IMR-90 (cell line): ENCODE data around the gene ATP5ME. TPM values are rescaled to one million over a fixed set of nuclear protein-coding genes. Genes with fewer than 3 reads are reported as not detected.

Source experiments
- ATAC-seq: fragments of 200-7000 bp; cut with Tn5 transposase; 2 replicates; pipeline ENCODE4 v1.9.1; 2020; ENCODE audit warnings: low read depth, mild to moderate bottlenecking, moderate library complexity
- BruUV-seq: library from RNA; stranded (reverse); fragments of 400-500 nt; replicated peaks from 2 replicates; lab custom pipeline; 2021; lab: Mats Ljungman, UMichigan
- CTCF ChIA-PET: fragments of 300-600 bp; formaldehyde crosslinking; extraction: SDS; loops from one replicate; lab custom pipeline; 2021; ENCODE audit warnings: antibody characterized with exemption; lab: Yijun Ruan, JAX
- POLR2A ChIA-PET: fragments of 300-600 bp; sonication (Branson Sonifier 250); formaldehyde crosslinking; loops from one replicate; lab custom pipeline; 2022; ENCODE audit warnings: antibody characterized with exemption; ENCODE audit not compliant: unreplicated experiment; lab: Charles Lee
- DNase-seq: peaks from one replicate; pipeline ENCODE4 v3.0.0; 2013
- H2AFZ ChIP-seq: replicated peaks from 2 replicates; pipeline ENCODE3; 2013; ENCODE audit warnings: low read length, mild to moderate bottlenecking; ENCODE audit not compliant: poor library complexity
- H2AK5ac ChIP-seq: 2 replicates; pipeline ENCODE4 v1.6.1; 2013; ENCODE audit warnings: low read depth, low read length, inconsistent platforms
- H2AK9ac ChIP-seq: replicated peaks from 2 replicates; pipeline ENCODE3; 2013; ENCODE audit warnings: mild to moderate bottlenecking, low read depth, low read length, moderate library complexity; ENCODE audit not compliant: poor library complexity
- H2BK120ac ChIP-seq: 2 replicates; pipeline ENCODE4 v1.6.1; 2013; ENCODE audit warnings: low read depth, low read length, inconsistent platforms
- H2BK15ac ChIP-seq: 3 replicates; pipeline ENCODE4 v1.6.1; 2013; ENCODE audit warnings: low read depth, low read length, inconsistent platforms
- H2BK20ac ChIP-seq: 2 replicates; pipeline ENCODE4 v1.6.1; 2013; ENCODE audit warnings: low read depth, mild to moderate bottlenecking, inconsistent platforms, low read length, moderate library complexity
- H2BK5ac ChIP-seq: 2 replicates; pipeline ENCODE4 v1.6.1; 2013; ENCODE audit warnings: mild to moderate bottlenecking, low read depth, low read length, inconsistent platforms; ENCODE audit not compliant: poor library complexity, severe bottlenecking
- H3K14ac ChIP-seq: replicated peaks from 2 replicates; pipeline ENCODE4 v1.6.1; 2013; ENCODE audit warnings: low read depth, low read length, inconsistent platforms
- H3K18ac ChIP-seq: 2 replicates; pipeline ENCODE4 v1.6.1; 2013; ENCODE audit warnings: low read depth, low read length, control low read depth
- H3K23ac ChIP-seq: 2 replicates; pipeline ENCODE4 v1.6.1; 2013; ENCODE audit warnings: low read depth, low read length, inconsistent platforms
- H3K27ac ChIP-seq: 2 replicates; pipeline ENCODE4 v1.5.1; 2013; ENCODE audit warnings: mild to moderate bottlenecking, control low read depth, low read length; ENCODE audit not compliant: insufficient read depth
- H3K27me3 ChIP-seq: 2 replicates; pipeline ENCODE4 v1.6.1; 2013; ENCODE audit warnings: low read length; ENCODE audit not compliant: control insufficient read depth, insufficient read depth
- H3K36me3 ChIP-seq: 2 replicates; pipeline ENCODE4 v1.6.1; 2013; ENCODE audit warnings: low read length, mixed read lengths; ENCODE audit not compliant: control insufficient read depth, insufficient read depth
- H3K4ac ChIP-seq: 2 replicates; pipeline ENCODE4 v1.6.1; 2013; ENCODE audit warnings: low read depth, low read length, inconsistent platforms
- H3K4me1 ChIP-seq: 2 replicates; pipeline ENCODE4 v1.6.1; 2013; ENCODE audit warnings: low read length, mixed read lengths; ENCODE audit not compliant: control insufficient read depth, insufficient read depth
- H3K4me2 ChIP-seq: 2 replicates; pipeline ENCODE4 v1.6.1; 2013; ENCODE audit warnings: low read depth, mild to moderate bottlenecking, control low read depth, low read length, moderate library complexity
- H3K4me3 ChIP-seq: 2 replicates; pipeline ENCODE4 v1.5.1; 2013; ENCODE audit warnings: low read depth, mild to moderate bottlenecking, control low read depth, low read length, moderate library complexity; ENCODE audit not compliant: insufficient read depth
- H3K56ac ChIP-seq: 2 replicates; pipeline ENCODE4 v1.6.1; 2013; ENCODE audit warnings: low read length, inconsistent platforms; ENCODE audit not compliant: insufficient read depth; ENCODE audit errors: extremely low read depth
- H3K79me1 ChIP-seq, 2 experiments: 2 replicates each; pipeline ENCODE4 v1.6.1; 2013; ENCODE audit warnings: low read length in 2 of 2, inconsistent platforms in 1 of 2, low read depth in 1 of 2
- H3K9ac ChIP-seq: 2 replicates; pipeline ENCODE4 v1.6.1; 2013; ENCODE audit warnings: low read depth, low read length, control low read depth
- H3K9me1 ChIP-seq: 2 replicates; pipeline ENCODE4 v1.6.1; 2013; ENCODE audit warnings: low read length, inconsistent platforms; ENCODE audit not compliant: insufficient read depth
- H3K9me3 ChIP-seq: 2 replicates; pipeline ENCODE4 v1.6.1; 2013; ENCODE audit warnings: low read length; ENCODE audit not compliant: control insufficient read depth, insufficient read depth
- H4K20me1 ChIP-seq: 2 replicates; pipeline ENCODE4 v1.6.1; 2013; ENCODE audit warnings: low read length, inconsistent platforms; ENCODE audit not compliant: insufficient read depth
- H4K5ac ChIP-seq: 2 replicates; pipeline ENCODE4 v1.6.1; 2013; ENCODE audit warnings: mild to moderate bottlenecking, low read depth, low read length, control low read depth
- H4K8ac ChIP-seq, 2 experiments: 2 replicates each; pipeline ENCODE4 v1.6.1; 2013; ENCODE audit warnings: low read depth in 2 of 2, low read length in 2 of 2, control low read depth in 1 of 2, inconsistent platforms in 1 of 2
- H4K91ac ChIP-seq: 2 replicates; pipeline ENCODE4 v1.6.1; 2013; ENCODE audit warnings: low read depth, low read length, inconsistent platforms; ENCODE audit not compliant: insufficient read depth
- BHLHE40 ChIP-seq: fragments of 150-350 bp; IDR thresholded peaks from 2 replicates; pipeline ENCODE4 v1.6.1; 2016; ENCODE audit warnings: mild to moderate bottlenecking, low read depth, low read length
- CEBPB ChIP-seq: IDR thresholded peaks from 2 replicates; pipeline ENCODE4 v1.6.1; 2012; ENCODE audit warnings: low read depth, low read length, improper control_type of control experiment
- FOS ChIP-seq: fragments of 150-350 bp; IDR thresholded peaks from 2 replicates; pipeline ENCODE4 v1.6.1; 2016; ENCODE audit warnings: low read depth, low read length
- MAZ ChIP-seq: IDR thresholded peaks from 2 replicates; pipeline ENCODE4 v1.6.1; 2012; ENCODE audit warnings: low read depth, mild to moderate bottlenecking, low read length, improper control_type of control experiment, moderate library complexity, borderline replicate concordance
- MXI1 ChIP-seq: IDR thresholded peaks from 2 replicates; pipeline ENCODE4 v1.6.1; 2012; ENCODE audit warnings: low read depth, mild to moderate bottlenecking, low read length, moderate library complexity, borderline replicate concordance
- POLR2A ChIP-seq: IDR thresholded peaks from 2 replicates; pipeline ENCODE4 v1.6.1; 2012; ENCODE audit warnings: mild to moderate bottlenecking, low read depth, low read length
- USF2 ChIP-seq: fragments of 150-350 bp; IDR thresholded peaks from 2 replicates; pipeline ENCODE4 v1.6.1; 2017; ENCODE audit warnings: mild to moderate bottlenecking, antibody characterized with exemption, low read length, low read depth
- WGBS, 2 experiments: methylation state at CpG; one replicate each; pipeline versions ENCODE4 v1.1.5 to v1.1.7; 2013; ENCODE audit warnings: missing lambda C conversion rate in 2 of 2; ENCODE audit not compliant: insufficient read length in 1 of 2; ENCODE audit errors: extremely low coverage in 2 of 2; 5-methylcytosine and 5-hydroxymethylcytosine counted together
- dilution Hi-C: fragments of 300-500 bp; cut with HindIII; formaldehyde crosslinking; loops from one replicate; pipeline ENCODE4 v1.14.3; 2018; ENCODE audit warnings: low sequenced_read_pairs; ENCODE audit not compliant: unreplicated experiment
- in situ Hi-C: fragments of 300-500 bp; cut with MboI; formaldehyde crosslinking; loops from 3 replicates; pipeline ENCODE4 v1.14.3; 2019; ENCODE audit warnings: low sequenced_read_pairs, inconsistent platforms, mixed read lengths
- intact Hi-C: fragments of 100-400 bp; cut with micrococcal nuclease; formaldehyde crosslinking; loops from 2 replicates; pipeline ENCODE4 v1.10.0; 2022
- polyA plus RNA-seq, 3 experiments: library from polyadenylated mRNA; depleted of rRNA; stranded (reverse); fragments of >200 nt; gene quantifications; 2 replicates each; pipeline ENCODE4 v1.2.3, GENCODE V29; 2012; ENCODE audit warnings: low replicate concordance in 1 of 3
- total RNA-seq: library from RNA; depleted of rRNA; stranded (reverse); fragments of >200 nt; gene quantifications from 2 replicates; pipeline ENCODE4 v1.2.3, GENCODE V29; 2012

ATP5ME gene
- total and polyA plus RNA-seq, 2 of the 4 experiments (the other 2 are of a cell fraction) = 39.3 to 603 TPM

- peak within 1 kb of the TSS; percentile 94 for H3K27ac ChIP-seq
- peaks cover 31% of the 10 kb centered on the region for H4K20me1 ChIP-seq
- peak within 1 kb of the TSS; percentile 83 for H3K4ac ChIP-seq
- H3K18ac ChIP-seq = peak within 1 kb of the TSS; percentile 33; the same call in 1 of the 2 replicates
- peak within 1 kb of the TSS; percentile 92 for H4K5ac ChIP-seq
- H3K4me2 ChIP-seq = peak within 1 kb of the TSS; percentile 98
- 8% methylated on average over 29 of the region's 82 CpGs; no CpG with 5 or more reads in 1 of the 2 experiments for WGBS, 2 experiments
- H2AK9ac ChIP-seq = peak within 1 kb of the TSS; percentile 96
- peaks cover 13% of the 10 kb centered on the region for H3K9me1 ChIP-seq
- ChIA-PET POLR2A (interaction anchor here (0.5 kb wide), 1 partner anchor 14 kb away, joined by 3 read pairs; no protein-coding TSS in a partner anchor), CTCF (no interaction called here)
- peaks cover 6% of the 10 kb centered on the region; the same call in 1 of the 2 replicates for H3K27me3 ChIP-seq
- TF ChIP-seq MAZ (no peak), POLR2A (peak; percentile 74), USF2 (no peak), BHLHE40 (no peak), FOS (no peak), CEBPB (no peak), MXI1 (no peak)
- H2AFZ ChIP-seq = peak within 1 kb of the TSS; percentile 96
- no TSS peak for BruUV-seq
- ATAC-seq (peak; percentile 97), DNase-seq (peak; percentile 92)
- in situ Hi-C loops (no loop called here), intact Hi-C loops (no loop called here), dilution Hi-C loops (no loop called here)
- peak within 1 kb of the TSS; percentile 56; the same call in 2 of the 3 replicates for H2BK15ac ChIP-seq
- peak within 1 kb of the TSS; percentile 91 for H3K14ac ChIP-seq
- H3K36me3 ChIP-seq = peaks cover 7% of the 10 kb centered on the region
- H3K23ac ChIP-seq = peak within 1 kb of the TSS; percentile 66
- peak within 1 kb of the TSS; percentile 79; the same call in 1 of the 2 replicates for H4K91ac ChIP-seq
- peak within 1 kb of the TSS; percentile 77 for H3K56ac ChIP-seq
- H3K9ac ChIP-seq = peak within 1 kb of the TSS; percentile 80
- peaks cover 14 to 34% of the 10 kb centered on the region in 2 experiments; a peak in 3 of 4 replicates for H3K79me1 ChIP-seq
- peaks cover 14% of the 10 kb centered on the region; the same call in 1 of the 2 replicates for H3K4me1 ChIP-seq
- H2BK20ac ChIP-seq = no peak within 1 kb of the TSS
- no peaks in the 10 kb centered on the region for H3K9me3 ChIP-seq
- peak within 1 kb of the TSS; percentile 94 for H2BK5ac ChIP-seq
- H2BK120ac ChIP-seq = peak within 1 kb of the TSS; percentile 75; the same call in 1 of the 2 replicates
- H4K8ac ChIP-seq = peak within 1 kb of the TSS; percentile 89 to 94
- peak within 1 kb of the TSS; percentile 82 for H2AK5ac ChIP-seq
- peak within 1 kb of the TSS; percentile 97 for H3K4me3 ChIP-seq
Measured at GRCh38 chr4:705278-706082, 31.4 kb upstream of the ATP5ME start, which contains the start of gene PCGF3. PCGF3 (plus strand) TSS chr4:705832; CDS start chr4:733681, 27,849 bp downstream.
